ENCODE data around the gene SLC30A2.

DNA sequence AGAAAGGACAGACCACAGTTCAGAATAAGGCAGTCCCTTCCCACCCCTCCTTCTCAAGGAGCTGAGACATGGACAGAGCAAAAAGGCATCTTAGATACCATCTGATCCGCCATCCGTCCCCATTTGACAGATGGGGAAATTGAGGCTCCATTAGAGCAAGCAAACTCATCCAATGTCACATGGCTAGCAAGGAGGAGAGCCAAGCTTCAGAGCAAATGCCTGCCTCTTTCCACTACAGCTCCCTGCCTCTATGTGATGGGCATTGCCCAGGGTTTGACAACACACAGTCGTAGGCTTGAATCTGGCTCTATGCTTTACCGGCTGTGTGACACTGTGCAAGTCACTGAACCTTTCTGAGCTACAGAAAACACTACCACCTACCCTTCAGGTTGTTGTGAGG lies 3.9 kb downstream of the SLC30A2 start:
- TF ChIP-seq, protein P1, sequence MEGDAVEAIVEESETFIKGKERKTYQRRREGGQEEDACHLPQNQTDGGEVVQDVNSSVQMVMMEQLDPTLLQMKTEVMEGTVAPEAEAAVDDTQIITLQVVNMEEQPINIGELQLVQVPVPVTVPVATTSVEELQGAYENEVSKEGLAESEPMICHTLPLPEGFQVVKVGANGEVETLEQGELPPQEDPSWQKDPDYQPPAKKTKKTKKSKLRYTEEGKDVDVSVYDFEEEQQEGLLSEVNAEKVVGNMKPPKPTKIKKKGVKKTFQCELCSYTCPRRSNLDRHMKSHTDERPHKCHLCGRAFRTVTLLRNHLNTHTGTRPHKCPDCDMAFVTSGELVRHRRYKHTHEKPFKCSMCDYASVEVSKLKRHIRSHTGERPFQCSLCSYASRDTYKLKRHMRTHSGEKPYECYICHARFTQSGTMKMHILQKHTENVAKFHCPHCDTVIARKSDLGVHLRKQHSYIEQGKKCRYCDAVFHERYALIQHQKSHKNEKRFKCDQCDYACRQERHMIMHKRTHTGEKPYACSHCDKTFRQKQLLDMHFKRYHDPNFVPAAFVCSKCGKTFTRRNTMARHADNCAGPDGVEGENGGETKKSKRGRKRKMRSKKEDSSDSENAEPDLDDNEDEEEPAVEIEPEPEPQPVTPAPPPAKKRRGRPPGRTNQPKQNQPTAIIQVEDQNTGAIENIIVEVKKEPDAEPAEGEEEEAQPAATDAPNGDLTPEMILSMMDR (IDR thresholded peaks at IDR 0.05): no peak
- no peak for TF ChIP-seq POLR2A (IDR thresholded peaks at IDR 0.05)
- TF ChIP-seq POLR2AphosphoS5 (IDR thresholded peaks at IDR 0.05): no peak
